ENCODE data around the gene ZNF784.

ZNF784 gene

DNA sequence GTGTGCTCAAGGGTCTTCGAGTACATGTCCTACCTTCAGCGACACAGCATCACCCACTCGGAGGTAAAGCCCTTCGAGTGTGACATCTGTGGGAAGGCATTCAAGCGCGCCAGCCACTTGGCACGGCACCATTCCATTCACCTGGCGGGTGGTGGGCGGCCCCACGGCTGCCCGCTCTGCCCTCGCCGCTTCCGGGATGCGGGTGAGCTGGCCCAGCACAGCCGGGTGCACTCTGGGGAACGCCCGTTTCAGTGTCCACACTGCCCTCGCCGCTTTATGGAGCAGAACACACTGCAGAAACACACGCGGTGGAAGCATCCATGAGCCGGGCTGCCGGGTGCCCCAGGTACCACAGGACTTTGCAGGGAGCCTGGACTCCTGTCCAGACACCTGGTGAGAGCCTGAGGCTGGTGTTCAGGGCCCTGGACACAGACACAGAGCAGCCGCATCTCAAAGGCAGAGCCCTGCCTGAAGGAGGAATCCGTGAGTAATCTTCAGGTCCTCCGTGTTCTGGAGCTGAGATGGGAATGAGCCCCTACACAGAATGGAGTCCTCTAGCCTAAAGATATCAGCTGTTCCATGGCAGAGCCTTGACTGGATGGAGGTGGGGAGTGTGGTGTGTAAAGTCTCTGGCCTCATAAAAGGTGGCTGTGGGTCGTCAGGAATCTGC, 20.6 kb upstream of the ZNF784 start:
- TF ChIP-seq, protein P1, sequence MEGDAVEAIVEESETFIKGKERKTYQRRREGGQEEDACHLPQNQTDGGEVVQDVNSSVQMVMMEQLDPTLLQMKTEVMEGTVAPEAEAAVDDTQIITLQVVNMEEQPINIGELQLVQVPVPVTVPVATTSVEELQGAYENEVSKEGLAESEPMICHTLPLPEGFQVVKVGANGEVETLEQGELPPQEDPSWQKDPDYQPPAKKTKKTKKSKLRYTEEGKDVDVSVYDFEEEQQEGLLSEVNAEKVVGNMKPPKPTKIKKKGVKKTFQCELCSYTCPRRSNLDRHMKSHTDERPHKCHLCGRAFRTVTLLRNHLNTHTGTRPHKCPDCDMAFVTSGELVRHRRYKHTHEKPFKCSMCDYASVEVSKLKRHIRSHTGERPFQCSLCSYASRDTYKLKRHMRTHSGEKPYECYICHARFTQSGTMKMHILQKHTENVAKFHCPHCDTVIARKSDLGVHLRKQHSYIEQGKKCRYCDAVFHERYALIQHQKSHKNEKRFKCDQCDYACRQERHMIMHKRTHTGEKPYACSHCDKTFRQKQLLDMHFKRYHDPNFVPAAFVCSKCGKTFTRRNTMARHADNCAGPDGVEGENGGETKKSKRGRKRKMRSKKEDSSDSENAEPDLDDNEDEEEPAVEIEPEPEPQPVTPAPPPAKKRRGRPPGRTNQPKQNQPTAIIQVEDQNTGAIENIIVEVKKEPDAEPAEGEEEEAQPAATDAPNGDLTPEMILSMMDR (IDR thresholded peaks at IDR 0.05; ENCODE audit: low read depth, low read length) = no peak
- no peak for TF ChIP-seq EZH2phosphoT487 (IDR thresholded peaks at IDR 0.05; ENCODE audit: low read depth)
- peaks cover 38% of the 10 kb centered on the region for H3K4me1 ChIP-seq (ENCODE audit: low read length)
- peak overlapping the region; percentile 86 for H3K4me3 ChIP-seq (ENCODE audit: low read length)
- no peaks in the 10 kb centered on the region for H3K27me3 ChIP-seq (ENCODE audit: low read depth, low read length)
- H3K9me3 ChIP-seq (ENCODE audit: insufficient read depth, low read length) = no peaks in the 10 kb centered on the region
- H3K4me2 ChIP-seq (ENCODE audit: low read length) = peak overlapping the region; percentile 84
- peak overlapping the region; percentile 84; the same call in 1 of the 2 replicates for H3K27ac ChIP-seq (ENCODE audit: low read length)
- no peak overlapping the region for H2AFZ ChIP-seq (ENCODE audit: low read depth, low read length)
- H3K9ac ChIP-seq (ENCODE audit: low read length) = peak overlapping the region; percentile 92
- H3K79me2 ChIP-seq (ENCODE audit: low read length) = peaks cover 74% of the 10 kb centered on the region
- H4K20me1 ChIP-seq (ENCODE audit: insufficient read depth, low read length) = no peaks in the 10 kb centered on the region
- H3K36me3 ChIP-seq (replicated peaks; ENCODE audit: low read depth, low read length) = peaks cover 10% of the 10 kb centered on the region

DNA sequence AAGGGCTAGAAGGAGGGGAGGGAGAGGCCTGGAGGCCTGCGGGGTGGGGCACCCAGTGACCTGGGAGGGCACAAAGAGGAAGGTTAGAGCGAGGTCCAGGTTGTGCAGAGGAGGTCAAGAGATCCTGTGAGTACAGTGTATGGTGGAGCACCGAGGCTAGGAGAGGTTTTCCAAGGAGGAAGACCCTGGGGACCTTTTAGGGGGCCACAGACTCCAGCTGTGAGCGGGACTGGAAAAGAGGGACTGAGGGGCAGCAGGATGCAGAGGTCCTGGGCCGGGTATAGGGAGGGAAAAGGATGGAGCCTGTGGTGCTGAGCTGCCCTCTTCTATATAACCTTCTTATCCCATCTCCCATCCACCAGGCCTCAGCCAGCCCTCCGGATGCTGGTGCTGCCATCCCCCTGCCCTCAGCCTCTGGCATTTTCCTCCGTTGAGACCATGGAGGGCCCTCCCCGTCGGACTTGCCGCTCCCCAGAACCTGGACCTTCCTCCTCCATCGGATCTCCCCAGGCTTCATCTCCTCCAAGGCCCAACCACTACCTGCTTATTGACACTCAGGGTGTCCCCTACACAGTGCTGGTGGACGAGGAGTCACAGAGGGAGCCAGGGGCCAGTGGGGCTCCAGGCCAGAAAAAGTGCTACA, 19.9 kb upstream of the ZNF784 start:
- Histone ChIP-seq H4K20me1 (ENCODE audit: insufficient read depth, low read length) (no peaks in the 10 kb centered on the region), H3K27me3 (ENCODE audit: low read depth, low read length) (no peaks in the 10 kb centered on the region), H3K27ac (ENCODE audit: low read length) (peak overlapping the region; percentile 84), H3K9me3 (ENCODE audit: insufficient read depth, low read length) (no peaks in the 10 kb centered on the region), H3K4me3 (ENCODE audit: low read length) (peak overlapping the region; percentile 86), H3K36me3 (replicated peaks; ENCODE audit: low read depth, low read length) (peaks cover 10% of the 10 kb centered on the region), H3K4me2 (ENCODE audit: low read length) (peak overlapping the region; percentile 84), H3K79me2 (ENCODE audit: low read length) (peaks cover 81% of the 10 kb centered on the region), H2AFZ (ENCODE audit: low read depth, low read length) (no peak overlapping the region), H3K4me1 (ENCODE audit: low read length) (peaks cover 39% of the 10 kb centered on the region), H3K9ac (ENCODE audit: low read length) (peak overlapping the region; percentile 92)
- TF ChIP-seq EZH2phosphoT487 (IDR thresholded peaks at IDR 0.05; ENCODE audit: low read depth) = no peak
- TF ChIP-seq, protein P1 (IDR thresholded peaks at IDR 0.05; ENCODE audit: low read depth, low read length) = no peak

DNA sequence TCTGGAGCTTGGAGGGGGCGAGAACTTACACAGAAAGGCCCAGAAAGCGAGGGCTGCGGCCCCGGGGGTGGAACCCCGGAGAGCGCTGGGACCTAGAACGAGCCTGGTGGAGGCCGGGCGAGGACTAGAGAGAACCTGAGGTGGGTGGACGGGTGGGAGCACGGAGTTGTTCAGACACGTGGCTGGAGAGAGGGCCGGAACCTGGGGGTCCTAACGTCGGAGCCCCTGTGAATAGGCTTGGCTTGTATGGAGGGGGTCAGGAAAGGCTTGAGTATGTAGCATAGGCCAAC, 19.5 kb upstream of the ZNF784 start:
- no peak for TF ChIP-seq EZH2phosphoT487 (IDR thresholded peaks at IDR 0.05; ENCODE audit: low read depth)
- TF ChIP-seq, protein P1 (IDR thresholded peaks at IDR 0.05; ENCODE audit: low read depth, low read length) = no peak
- H3K27ac ChIP-seq (ENCODE audit: low read length) = peak overlapping the region; percentile 84
- H3K9ac ChIP-seq (ENCODE audit: low read length) = peak overlapping the region; percentile 92
- H3K27me3 ChIP-seq (ENCODE audit: low read depth, low read length) = no peaks in the 10 kb centered on the region
- H3K9me3 ChIP-seq (ENCODE audit: insufficient read depth, low read length) = no peaks in the 10 kb centered on the region
- no peaks in the 10 kb centered on the region for H4K20me1 ChIP-seq (ENCODE audit: insufficient read depth, low read length)
- H3K4me2 ChIP-seq (ENCODE audit: low read length) = peak overlapping the region; percentile 84
- H3K4me3 ChIP-seq (ENCODE audit: low read length) = peak overlapping the region; percentile 86
- H2AFZ ChIP-seq (ENCODE audit: low read depth, low read length) = no peak overlapping the region
- peaks cover 83% of the 10 kb centered on the region for H3K79me2 ChIP-seq (ENCODE audit: low read length)
- peaks cover 36% of the 10 kb centered on the region for H3K4me1 ChIP-seq (ENCODE audit: low read length)
- H3K36me3 ChIP-seq (replicated peaks; ENCODE audit: low read depth, low read length) = peaks cover 10% of the 10 kb centered on the region

DNA sequence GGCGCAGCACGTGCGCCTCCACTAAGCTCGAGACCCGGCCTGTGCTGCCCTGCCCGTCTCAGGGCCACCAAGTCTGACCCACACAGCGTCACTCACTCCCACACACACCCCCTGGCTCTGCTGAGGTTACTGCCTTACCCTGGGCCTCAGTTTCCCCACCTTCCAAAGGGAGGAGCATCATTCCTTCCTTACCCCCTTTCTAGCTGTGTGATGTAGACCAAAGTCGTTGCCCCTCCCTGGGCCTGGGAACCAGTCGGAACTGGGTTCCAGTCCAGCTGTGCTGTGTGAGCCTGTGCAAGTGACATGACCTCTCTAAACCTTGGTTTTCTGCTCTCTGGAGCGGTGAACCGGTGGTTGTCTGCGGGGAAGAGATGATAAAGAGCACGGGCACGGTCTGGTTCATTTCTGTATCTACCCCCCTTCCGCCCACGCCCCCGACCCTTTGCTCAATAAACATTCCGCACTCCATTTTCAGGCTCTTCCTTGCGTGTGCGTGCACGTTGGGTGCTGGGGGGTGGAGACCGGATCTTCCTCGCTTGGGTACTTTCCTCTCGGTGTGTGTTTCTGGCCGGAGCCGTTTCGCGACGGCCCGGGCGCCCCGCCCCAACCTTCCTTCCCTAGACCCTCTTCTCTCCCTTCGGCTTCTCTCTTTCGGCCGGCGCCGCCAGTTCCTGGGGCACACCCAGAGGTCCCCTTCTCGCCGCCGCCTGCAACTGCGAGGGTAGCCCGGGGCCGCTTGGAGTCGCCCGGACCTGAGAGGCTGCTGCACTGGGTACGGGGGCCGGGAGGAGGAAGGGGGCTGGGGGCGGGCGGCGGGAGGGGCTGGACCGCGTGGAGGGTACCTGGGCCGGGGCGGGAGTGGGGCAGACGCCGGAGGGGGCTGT, 18.9 kb upstream of the ZNF784 start, which contains the start of gene ZNF581:
Gene ZNF581 (plus strand): TSS at position 647 of the 884 bp plus-strand sequence. CDS start 923 bp downstream, outside the sequence.
- peaks cover 13% of the 10 kb centered on the region for H3K36me3 ChIP-seq (replicated peaks; ENCODE audit: low read depth, low read length)
- H3K79me2 ChIP-seq (ENCODE audit: low read length) = peaks cover 81% of the 10 kb centered on the region
- H3K9ac ChIP-seq (ENCODE audit: low read length) = peak within 1 kb of the TSS; percentile 92
- H3K4me3 ChIP-seq (ENCODE audit: low read length) = peak within 1 kb of the TSS; percentile 86
- H3K9me3 ChIP-seq (ENCODE audit: insufficient read depth, low read length) = no peaks in the 10 kb centered on the region
- TF ChIP-seq EZH2phosphoT487 (IDR thresholded peaks at IDR 0.05; ENCODE audit: low read depth) = no peak
- TF ChIP-seq, protein P1 (IDR thresholded peaks at IDR 0.05; ENCODE audit: low read depth, low read length) = no peak
- peak within 1 kb of the TSS; percentile 84 for H3K4me2 ChIP-seq (ENCODE audit: low read length)
- no peaks in the 10 kb centered on the region for H4K20me1 ChIP-seq (ENCODE audit: insufficient read depth, low read length)
- H2AFZ ChIP-seq (ENCODE audit: low read depth, low read length) = no peak within 1 kb of the TSS
- H3K27ac ChIP-seq (ENCODE audit: low read length) = peak within 1 kb of the TSS; percentile 84
- H3K27me3 ChIP-seq (ENCODE audit: low read depth, low read length) = no peaks in the 10 kb centered on the region
- peaks cover 32% of the 10 kb centered on the region for H3K4me1 ChIP-seq (ENCODE audit: low read length)
